H1 (cell line): ENCODE measurements around the gene COMMD2. TPM values are rescaled to one million over a fixed set of nuclear protein-coding genes. Genes with fewer than 3 reads are reported as not detected.

Experiments used
- CTCF ChIA-PET: fragments of 300-600 bp; sonication (Branson Sonifier 250); formaldehyde crosslinking; loops from one replicate; lab custom pipeline; 2021; ENCODE audit not compliant: partially characterized antibody; lab: Charles Lee
- POLR2A ChIA-PET: fragments of 300-600 bp; sonication (Branson Sonifier 250); formaldehyde crosslinking; loops from one replicate; lab custom pipeline; 2021; ENCODE audit warnings: inconsistent platforms; ENCODE audit not compliant: partially characterized antibody; lab: Charles Lee
- DNase-seq, 2 experiments: peaks; one replicate each; pipeline versions ENCODE4 v3.0.0 to v3.0.0-alpha.2; 2010 to 2022; ENCODE audit warnings: low spot score in 2 of 2, low read depth in 1 of 2, mixed read lengths in 1 of 2
- FAIRE-seq: peaks from 2 replicates; lab custom pipeline; 2011; peaks lifted over from hg19 to GRCh38; lab: Jason Lieb, UNC
- H2AFZ ChIP-seq: 2 replicates; pipeline ENCODE4 v1.8.1; 2012; ENCODE audit warnings: low read length, inconsistent platforms
- H2AK5ac ChIP-seq: 2 replicates; pipeline ENCODE4 v1.6.1; 2013; ENCODE audit warnings: low read depth, low read length
- H2BK120ac ChIP-seq: replicated peaks from 2 replicates; pipeline ENCODE3; 2013; ENCODE audit warnings: low read depth, low read length, inconsistent platforms
- H2BK12ac ChIP-seq: 2 replicates; pipeline ENCODE4 v1.6.1; 2013; ENCODE audit warnings: low read depth, low read length
- H2BK15ac ChIP-seq: 2 replicates; pipeline ENCODE4 v1.6.1; 2013; ENCODE audit warnings: low read length
- H2BK20ac ChIP-seq: 2 replicates; pipeline ENCODE4 v1.6.1; 2013; ENCODE audit warnings: low read length
- H2BK5ac ChIP-seq: 2 replicates; pipeline ENCODE4 v1.6.1; 2013; ENCODE audit warnings: low read depth, low read length
- H3K14ac ChIP-seq: 2 replicates; pipeline ENCODE4 v1.6.1; 2013; ENCODE audit warnings: inconsistent platforms; ENCODE audit not compliant: insufficient read length
- H3K18ac ChIP-seq: 2 replicates; pipeline ENCODE4 v1.6.1; 2013; ENCODE audit warnings: low read length; ENCODE audit errors: extremely low read depth
- H3K23ac ChIP-seq: 2 replicates; pipeline ENCODE4 v1.6.1; 2013; ENCODE audit warnings: inconsistent platforms; ENCODE audit not compliant: insufficient read length
- H3K23me2 ChIP-seq: 2 replicates; pipeline ENCODE4 v1.6.1; 2013; ENCODE audit warnings: low read depth, low read length
- H3K27ac ChIP-seq: 2 replicates; pipeline ENCODE4 v1.6.1; 2011; ENCODE audit warnings: low read depth, low read length, inconsistent platforms
- H3K27me3 ChIP-seq, 4 experiments: replicated peaks in 1 of 4; 1 replicate in 1 of 4; 2 replicates in 3 of 4; pipeline versions ENCODE4 v1.6.1 to v1.8.1; 2011 to 2013; ENCODE audit warnings: low read length in 3 of 4, mild to moderate bottlenecking in 3 of 4, inconsistent platforms in 2 of 4, mixed read lengths in 2 of 4, moderate library complexity in 1 of 4; ENCODE audit not compliant: control insufficient read depth in 3 of 4, insufficient read depth in 3 of 4; ENCODE audit errors: extremely low read depth in 1 of 4
- H3K36me3 ChIP-seq, 4 experiments: 2 replicates each; pipeline versions ENCODE4 v1.6.1 to v1.8.1; 2011 to 2013; ENCODE audit warnings: mild to moderate bottlenecking in 4 of 4, low read length in 3 of 4, moderate library complexity in 2 of 4, control low read depth in 1 of 4, inconsistent platforms in 1 of 4; ENCODE audit not compliant: insufficient read depth in 4 of 4, control insufficient read depth in 2 of 4
- H3K4ac ChIP-seq: replicated peaks from 2 replicates; pipeline ENCODE3; 2013; ENCODE audit warnings: low read length, low read depth, mixed read lengths, inconsistent platforms; ENCODE audit not compliant: insufficient read length
- H3K4me1 ChIP-seq, 4 experiments: replicated peaks in 1 of 4; 1 replicate in 1 of 4; 2 replicates in 3 of 4; pipeline versions ENCODE4 v1.6.1 to v1.8.1; 2011 to 2013; ENCODE audit warnings: low read length in 3 of 4, inconsistent platforms in 2 of 4, mixed read lengths in 1 of 4; ENCODE audit not compliant: insufficient read depth in 4 of 4, control insufficient read depth in 3 of 4
- H3K4me2 ChIP-seq, 2 experiments: 2 replicates each; pipeline versions ENCODE4 v1.6.1 to v1.8.1; 2011 to 2013; ENCODE audit warnings: low read depth in 2 of 2, low read length in 2 of 2, control low read depth in 1 of 2, inconsistent platforms in 1 of 2, mild to moderate bottlenecking in 1 of 2; ENCODE audit not compliant: insufficient read depth in 1 of 2
- H3K4me3 ChIP-seq, 4 experiments: fragments of 200-600, 300-600 bp in 1 of 4; sonication (generic), shearing (Covaris generic), sonication (Bioruptor Twin) in 1 of 4; 2 replicates each; pipeline versions ENCODE4 v1.5.1 to v1.8.1; 2011 to 2016; ENCODE audit warnings: low read length in 4 of 4, low read depth in 3 of 4, control low read depth in 2 of 4, inconsistent platforms in 2 of 4, mild to moderate bottlenecking in 2 of 4, mixed read lengths in 1 of 4, moderate library complexity in 1 of 4; ENCODE audit not compliant: insufficient read depth in 2 of 4; ENCODE audit errors: extremely low read depth in 1 of 4
- H3K56ac ChIP-seq: replicated peaks from 2 replicates; pipeline ENCODE3; 2013; ENCODE audit warnings: low read depth, mild to moderate bottlenecking, mixed read lengths, low read length, inconsistent platforms; ENCODE audit not compliant: insufficient read length
- H3K79me1 ChIP-seq: 2 replicates; pipeline ENCODE4 v1.6.1; 2013; ENCODE audit warnings: low read depth, low read length, control low read depth
- H3K79me2 ChIP-seq, 2 experiments: 2 replicates each; pipeline versions ENCODE4 v1.6.1 to v1.8.1; 2012 to 2013; ENCODE audit warnings: low read length in 2 of 2, mild to moderate bottlenecking in 2 of 2, inconsistent platforms in 1 of 2; ENCODE audit not compliant: insufficient read depth in 2 of 2, control insufficient read depth in 1 of 2
- H3K9ac ChIP-seq, 4 experiments: replicated peaks in 1 of 4; 1 replicate in 1 of 4; 2 replicates in 3 of 4; pipeline versions ENCODE4 v1.6.1 to v1.8.1; 2011 to 2013; ENCODE audit warnings: low read depth in 3 of 4, low read length in 3 of 4, control low read depth in 2 of 4, mild to moderate bottlenecking in 2 of 4, moderate library complexity in 2 of 4, inconsistent platforms in 1 of 4; ENCODE audit errors: extremely low read depth in 1 of 4
- H3K9me3 ChIP-seq, 2 experiments: 2 replicates each; pipeline versions ENCODE4 v1.6.1 to v1.8.1; 2012 to 2013; ENCODE audit warnings: mild to moderate bottlenecking in 2 of 2, moderate library complexity in 2 of 2, control low read depth in 1 of 2, inconsistent platforms in 1 of 2, low read depth in 1 of 2, low read length in 1 of 2, mixed read lengths in 1 of 2; ENCODE audit not compliant: insufficient read depth in 2 of 2
- H4K20me1 ChIP-seq, 2 experiments: replicated peaks in 1 of 2; 2 replicates each; pipeline versions ENCODE3 to v1.8.1; 2011 to 2013; ENCODE audit warnings: inconsistent platforms in 2 of 2, low read length in 2 of 2, mild to moderate bottlenecking in 1 of 2; ENCODE audit not compliant: insufficient read depth in 2 of 2, control insufficient read depth in 1 of 2
- H4K5ac ChIP-seq: 2 replicates; pipeline ENCODE4 v1.6.1; 2013; ENCODE audit warnings: low read length, low read depth, mixed read lengths, inconsistent platforms; ENCODE audit not compliant: insufficient read length
- H4K8ac ChIP-seq: 2 replicates; pipeline ENCODE4 v1.8.0; 2013; ENCODE audit warnings: mild to moderate bottlenecking, moderate library complexity, low read length, inconsistent platforms; ENCODE audit not compliant: insufficient read depth; ENCODE audit errors: extremely low read depth
- H4K91ac ChIP-seq: replicated peaks from 2 replicates; pipeline ENCODE3; 2013; ENCODE audit warnings: low read length, mixed read lengths, inconsistent platforms; ENCODE audit not compliant: insufficient read length
- RBBP5 ChIP-seq: IDR thresholded peaks from 2 replicates; pipeline ENCODE4 v1.7.1; 2012; ENCODE audit warnings: low read depth, mild to moderate bottlenecking, inconsistent platforms, low read length, moderate library complexity, borderline replicate concordance
- WGBS, 2 experiments: shearing (Covaris generic) in 1 of 2; methylation state at CpG; one replicate each; pipeline versions ENCODE4 v1.1.6 to v1.1.7; 2013 to 2015; ENCODE audit warnings: low lambda C conversion rate in 2 of 2, mixed read lengths in 2 of 2, inconsistent platforms in 1 of 2, low coverage in 1 of 2, missing lambda C conversion rate in 1 of 2; ENCODE audit not compliant: insufficient replicate concordance in 2 of 2, insufficient coverage in 1 of 2, insufficient read length in 1 of 2; ENCODE audit errors: extremely low coverage in 1 of 2, missing lambda C conversion rate in 1 of 2; 5-methylcytosine and 5-hydroxymethylcytosine counted together
- polyA plus RNA-seq, 7 experiments: library from polyadenylated mRNA; depleted of rRNA in 3 of 7; stranded (reverse) in 5 of 7; unstranded in 2 of 7; fragments of >200 nt in 5 of 7; fragments of 200-250 nt in 2 of 7; gene quantifications; 1 replicate in 5 of 7; 2 replicates in 1 of 7; 4 replicates in 1 of 7; pipeline versions ENCODE4 v1.2.1 to v1.2.3, GENCODE V29; 2011 to 2013; ENCODE audit warnings: missing spikeins in 2 of 7, mixed read lengths in 2 of 7
- total RNA-seq: library from RNA; stranded (reverse); fragmentation: NEBNext Ultra II Directional; extraction: Animal tissue kit (Norgen Biotek cat#: 25700); gene quantifications from 2 replicates; pipeline ENCODE4 v1.2.1, GENCODE V29; 2021

Gene COMMD2
- total and polyA plus RNA-seq, 2 of the 8 experiments (the other 6 are each of a cell fraction or from before 2014, with no cell fraction given): 20.2 to 57.2 TPM

DNA sequence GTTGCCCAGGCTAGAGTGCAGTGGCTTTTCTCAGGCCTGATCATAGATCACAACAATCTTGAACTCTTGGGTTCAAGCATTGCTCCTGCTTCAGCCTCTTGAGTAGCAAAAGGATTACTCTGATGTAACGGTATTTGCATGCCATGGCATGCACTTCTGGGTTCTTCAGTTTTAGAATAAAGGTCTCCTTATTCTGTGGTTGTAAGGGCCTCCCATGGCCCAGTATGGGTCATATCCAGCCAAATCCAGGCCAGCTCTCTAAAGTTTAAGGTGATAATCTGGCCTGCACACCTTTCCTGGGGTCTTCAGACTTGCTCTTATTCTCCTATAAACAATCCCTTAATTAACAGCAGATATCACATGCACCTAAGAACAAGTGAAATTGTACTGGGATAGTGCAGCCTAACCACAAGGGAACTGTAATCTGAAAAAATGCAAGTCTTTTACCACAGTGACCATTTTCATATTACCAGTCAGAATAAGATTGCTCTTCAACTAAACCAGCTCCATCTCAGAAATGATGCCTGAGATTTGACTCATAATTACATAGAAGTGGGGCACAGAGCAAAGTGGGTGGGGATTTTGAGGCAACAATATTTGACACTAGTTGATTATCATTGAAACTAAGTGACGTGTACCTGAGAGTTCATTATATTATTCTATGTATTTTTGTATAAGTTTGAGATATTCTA, 25.4 kb downstream of the COMMD2 start:
- Histone ChIP-seq H3K14ac (no peak overlapping the region), H2BK5ac (no peak overlapping the region), H4K20me1 (no peaks in the 10 kb centered on the region), H3K4ac (no peak overlapping the region), H3K23ac (no peak overlapping the region), H2AFZ (no peak overlapping the region), H2AK5ac (no peak overlapping the region), H3K79me2 (no peaks in the 10 kb centered on the region), H3K4me2 (no peak overlapping the region), H3K79me1 (no peaks in the 10 kb centered on the region), H3K4me3 (no peak overlapping the region), H3K36me3 (no peaks in the 10 kb centered on the region; a peak in 1 of 8 replicates), H3K4me1 (no peaks in the 10 kb centered on the region), H4K8ac (no peak overlapping the region), H3K27ac (no peak overlapping the region), H2BK15ac (no peak overlapping the region), H2BK12ac (no peak overlapping the region), H3K18ac (no peak overlapping the region), H3K56ac (no peak overlapping the region), H2BK20ac (no peak overlapping the region), H3K9me3 (no peaks in the 10 kb centered on the region), H2BK120ac (no peak overlapping the region), H3K9ac (no peak overlapping the region), H3K27me3 (no peaks in the 10 kb centered on the region), H3K23me2 (no peaks in the 10 kb centered on the region), H4K91ac (no peak overlapping the region), H4K5ac (no peak overlapping the region)
- POLR2A ChIA-PET: interaction anchor here (0.6 kb wide), 1 partner anchor 22 kb away, joined by 3 read pairs; no protein-coding TSS in a partner anchor
- DNase-seq (no peak), FAIRE-seq (no peak)
- 86% methylated on average over 2 of the region's 2 CpGs; no CpG with 5 or more reads in 1 of the 2 experiments for whole genome bisulfite sequencing, 2 experiments
- CTCF ChIA-PET: interaction anchor here (0.5 to 1.8 kb wide), 9 partner anchors 9 to 238 kb away, joined by 3 to 7 read pairs (median 3); no protein-coding TSS in a partner anchor
- no peak for TF ChIP-seq RBBP5
